Neural cell (in vitro differentiated cells): Measurements from ENCODE around the gene CARD19.

ENCODE experiments used
- CTCF ChIP-seq: fragments of 450-650 bp; IDR thresholded peaks from 2 replicates; pipeline ENCODE4 v1.5.1; 2014; ENCODE audit warnings: antibody characterized with exemption, mild to moderate bottlenecking, moderate library complexity; ENCODE audit not compliant: poor library complexity, severe bottlenecking
- EZH2 ChIP-seq: fragments of 200-600, 300-800 bp; shearing (Covaris generic), sonication (generic); IDR thresholded peaks from 2 replicates; pipeline ENCODE4 v1.6.1; 2014; ENCODE audit warnings: antibody characterized with exemption, low read length, borderline replicate concordance, mild to moderate bottlenecking; ENCODE audit not compliant: insufficient read depth, poor library complexity, severe bottlenecking
- POLR2AphosphoS5 ChIP-seq: IDR thresholded peaks from 2 replicates; pipeline ENCODE4 v1.6.1; 2012

GRCh38 chr9:93128011-93128714, 32.1 kb downstream of the CARD19 start:
- TF ChIP-seq CTCF = no peak
- TF ChIP-seq EZH2 = no peak
- no peak for TF ChIP-seq POLR2AphosphoS5
